IPS-NIHi11 (cell line): ENCODE measurements around the gene MMP2.

Source experiments
- DNase-seq: peaks from one replicate; pipeline ENCODE4 v3.0.0; 2012; ENCODE audit warnings: mixed read lengths, low spot score

Gene MMP2

DNA sequence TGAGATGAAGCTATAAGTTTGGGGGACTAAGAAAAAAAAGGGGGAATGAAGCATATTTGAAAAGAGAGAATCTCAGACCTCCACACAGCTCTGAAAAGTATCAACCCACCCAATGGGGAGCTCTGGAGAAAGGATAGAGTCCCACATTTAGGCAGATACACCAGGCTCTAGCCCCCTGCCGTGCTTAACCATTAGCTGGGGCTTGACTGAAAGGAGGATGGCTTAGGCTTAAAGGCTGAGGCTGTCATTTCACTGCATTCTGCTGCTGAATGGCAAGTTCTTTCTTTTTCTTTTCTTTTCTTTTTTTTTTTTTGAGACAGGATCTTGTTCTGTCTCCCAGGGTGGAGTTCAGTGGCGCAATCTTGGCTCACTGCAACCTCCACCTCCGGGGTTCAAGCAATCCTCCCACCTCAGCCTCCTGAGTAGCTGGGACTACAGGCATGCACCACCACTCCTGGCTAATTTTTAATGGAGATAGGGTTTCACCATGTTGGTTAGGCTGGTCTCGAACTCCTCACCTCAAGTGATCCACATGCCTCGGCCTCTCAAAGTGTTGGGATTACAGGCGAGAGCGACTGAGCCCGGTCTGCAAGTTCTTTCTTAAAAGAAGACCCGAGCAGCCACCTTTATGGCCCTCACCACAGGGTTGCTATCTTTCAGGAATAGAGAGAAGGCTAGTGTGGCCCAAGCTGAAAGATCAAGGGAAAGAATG is 9.0 kb upstream of the MMP2 start:
- no peak for DNase-seq

DNA sequence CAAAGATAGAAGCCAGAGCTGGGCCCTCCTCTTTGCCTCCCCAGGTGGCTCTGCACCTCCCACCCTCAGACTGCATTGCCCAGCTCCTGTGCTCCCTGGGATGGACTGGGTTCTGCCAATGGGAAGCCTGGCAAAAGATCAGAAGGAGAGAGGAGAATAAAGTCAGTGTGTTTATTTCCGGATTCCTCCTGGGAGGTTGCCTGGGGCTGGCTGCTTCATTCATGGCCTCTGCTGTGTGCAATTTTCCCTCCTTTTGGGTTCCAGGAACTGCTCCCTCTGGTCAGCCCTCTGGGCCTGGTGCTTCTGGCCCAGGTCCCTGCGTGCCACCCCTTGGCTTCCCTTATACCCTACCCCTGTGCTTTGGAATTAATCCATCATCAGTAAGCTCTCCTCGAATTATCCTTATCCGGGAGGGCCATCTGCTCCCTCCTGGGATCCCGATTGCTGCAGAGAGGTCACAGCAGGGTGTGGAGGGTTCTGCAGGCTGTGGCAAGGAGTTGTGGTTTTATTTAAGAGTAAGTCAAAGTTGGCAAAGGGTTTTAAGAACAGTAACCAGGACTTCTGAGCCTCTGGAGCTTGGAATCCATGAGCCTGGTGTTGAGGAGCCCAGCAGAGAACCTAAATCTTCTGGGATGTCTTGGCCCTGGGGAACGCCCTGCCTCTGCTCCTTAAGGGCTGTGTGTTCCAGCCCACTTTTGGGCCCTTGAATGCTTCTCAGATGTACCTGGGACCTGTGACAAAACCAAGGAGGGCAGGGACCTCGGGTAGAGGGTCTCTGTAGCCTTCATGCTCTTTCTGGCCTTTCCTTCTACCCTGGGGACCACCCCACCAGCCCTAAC is 8.2 kb upstream of the MMP2 start:
- DNase-seq, result no peak

DNA sequence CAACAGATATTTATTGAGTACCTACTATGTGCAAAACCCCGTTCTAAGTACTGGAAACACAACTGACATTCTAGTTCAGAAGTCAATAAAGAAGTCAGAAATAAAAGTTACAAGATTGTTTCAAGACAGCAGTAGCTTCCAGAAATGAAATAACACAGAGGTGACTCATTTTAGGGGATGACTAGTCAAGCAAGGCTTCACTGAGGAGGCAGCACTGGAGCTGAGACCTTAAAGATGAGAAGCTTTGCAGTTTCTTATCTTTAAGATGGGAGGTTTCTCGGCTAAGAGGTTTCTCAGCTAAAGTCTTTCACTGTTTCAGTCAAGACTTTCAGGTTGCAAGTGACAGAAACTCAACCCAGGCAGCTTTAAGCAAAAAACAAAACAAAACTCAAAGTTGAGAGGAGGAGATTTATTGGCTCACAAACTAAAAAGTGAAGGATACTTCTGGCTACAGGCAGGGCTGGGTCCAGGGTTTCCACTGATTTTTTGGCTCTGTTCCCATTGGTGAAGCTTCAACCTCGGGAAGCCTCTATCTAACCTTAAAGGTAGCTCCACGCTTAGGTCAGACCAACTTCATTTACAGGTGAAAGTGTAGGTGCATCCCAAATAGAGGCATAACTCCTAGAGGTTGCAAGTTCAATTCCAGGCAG is 7.4 kb upstream of the MMP2 start:
- DNase-seq, result no peak

DNA sequence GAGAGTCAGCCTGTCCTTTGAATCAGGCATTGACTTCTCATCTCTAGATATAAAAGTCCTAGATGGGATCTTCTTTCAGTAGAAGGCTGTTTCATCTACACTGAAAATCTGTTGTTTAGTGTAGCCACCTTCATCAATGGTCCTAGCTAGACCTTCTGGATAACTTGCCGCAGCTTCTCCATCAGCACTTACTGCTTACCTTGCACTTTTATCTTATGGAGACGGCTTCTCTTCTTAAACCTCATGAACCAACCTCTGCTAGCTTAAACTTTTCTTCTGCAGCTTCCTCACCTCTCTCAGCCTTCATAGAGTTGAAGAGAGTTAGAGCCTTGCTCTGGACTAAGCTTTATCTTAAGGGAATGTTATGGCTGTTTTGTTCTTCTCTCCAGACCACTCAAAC is 5.4 kb upstream of the MMP2 start:
- no peak for DNase-seq

DNA sequence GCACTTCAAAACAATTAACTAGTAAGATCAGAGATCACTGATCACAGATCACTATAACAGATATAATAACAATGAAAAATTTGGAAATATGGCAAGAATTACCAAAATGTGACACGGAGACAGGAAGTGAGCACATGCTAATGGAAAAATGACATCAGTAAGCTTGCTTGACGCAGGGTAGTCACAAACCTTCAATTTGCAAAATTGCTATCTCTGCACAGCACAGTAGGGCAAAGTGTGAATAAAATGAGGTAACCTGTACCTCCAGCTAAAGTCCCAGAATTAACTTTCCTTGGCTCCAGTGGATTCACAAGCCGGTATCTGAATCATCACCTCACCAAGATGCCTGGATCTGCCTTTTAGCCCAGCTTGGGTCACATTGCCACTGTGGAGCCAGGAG is 4.2 kb upstream of the MMP2 start:
- DNase-seq, result no peak

DNA sequence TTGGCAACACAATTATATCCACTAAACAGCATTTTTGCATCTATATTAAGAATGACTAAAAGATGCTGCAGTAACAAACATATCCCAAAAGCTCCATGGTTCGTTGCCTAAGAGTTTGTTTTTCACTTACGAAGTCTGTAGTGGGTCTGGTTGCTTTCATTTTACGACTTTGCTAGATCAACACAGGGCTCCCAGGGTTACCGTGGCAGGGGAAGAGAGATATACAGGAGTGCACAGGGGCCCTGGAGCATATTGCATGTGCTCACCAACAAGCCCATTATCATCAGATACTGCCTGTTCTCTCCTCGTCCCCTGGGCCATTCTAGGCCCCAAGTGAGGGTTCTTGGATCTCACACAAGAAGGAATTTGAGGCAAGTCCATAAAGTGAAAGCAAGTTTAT is 3.1 kb upstream of the MMP2 start:
- DNase-seq, result no peak

DNA sequence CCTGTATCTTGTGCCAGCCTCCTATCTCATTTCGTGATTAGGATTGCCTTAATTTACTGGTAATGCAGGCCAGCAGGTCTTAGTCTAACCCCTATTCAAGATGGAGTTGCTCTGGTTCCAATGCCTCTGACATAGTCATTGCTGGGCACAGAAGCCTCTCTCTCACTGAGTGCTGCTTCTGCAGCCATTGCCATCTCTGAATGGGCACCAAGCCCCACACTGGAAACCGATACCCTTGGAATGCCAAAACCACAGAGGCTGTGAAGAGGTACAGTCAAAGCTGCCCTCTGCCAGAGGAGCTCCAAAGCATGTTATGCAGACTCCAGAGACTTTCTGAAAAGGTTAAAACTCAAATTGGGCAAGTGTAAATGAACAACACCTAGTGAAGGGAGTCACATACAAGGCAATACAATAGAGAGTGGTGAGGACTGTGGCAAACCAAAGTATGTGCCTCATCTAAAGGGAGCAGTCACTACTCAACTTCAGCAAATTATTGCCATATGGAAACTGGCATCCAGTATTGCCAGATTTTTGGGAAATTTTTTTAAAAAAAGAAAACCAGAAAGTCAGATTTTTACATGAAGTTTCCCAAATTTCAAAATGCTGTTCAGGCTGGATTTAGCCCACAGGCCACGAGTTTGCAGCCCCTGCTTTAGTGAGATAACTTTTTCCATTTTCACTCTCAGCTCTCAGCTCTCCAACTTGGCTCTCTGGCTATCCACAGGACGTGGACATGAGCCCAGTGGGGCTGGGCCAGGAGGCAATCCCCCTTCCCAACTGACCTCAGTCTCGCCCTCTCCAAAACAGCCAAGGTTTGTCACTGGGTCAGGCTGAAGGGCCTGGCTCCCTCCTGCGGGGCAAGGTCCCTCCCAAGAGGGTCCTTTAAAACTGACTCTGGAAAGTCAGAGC is 2.1 kb upstream of the MMP2 start:
- no peak for DNase-seq

DNA sequence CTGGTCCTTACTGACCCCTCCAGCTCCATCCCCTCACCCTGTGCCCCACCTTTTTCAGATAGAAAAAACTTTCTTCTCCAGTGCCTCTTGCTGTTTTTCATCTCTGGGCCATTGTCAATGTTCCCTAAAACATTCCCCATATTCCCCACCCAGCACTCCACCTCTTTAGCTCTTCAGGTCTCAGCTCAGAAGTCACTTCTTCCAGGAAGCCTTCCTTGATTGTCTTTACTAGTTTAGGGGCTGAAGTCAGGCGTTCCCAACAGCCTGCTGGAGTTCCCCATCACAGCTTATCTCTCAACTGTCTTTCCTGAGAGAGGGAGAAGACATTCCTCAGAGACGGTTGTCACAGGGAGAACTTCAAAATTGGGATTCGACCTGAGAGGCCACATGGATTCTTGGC is 1.3 kb upstream of the MMP2 start:
- no peak for DNase-seq

DNA sequence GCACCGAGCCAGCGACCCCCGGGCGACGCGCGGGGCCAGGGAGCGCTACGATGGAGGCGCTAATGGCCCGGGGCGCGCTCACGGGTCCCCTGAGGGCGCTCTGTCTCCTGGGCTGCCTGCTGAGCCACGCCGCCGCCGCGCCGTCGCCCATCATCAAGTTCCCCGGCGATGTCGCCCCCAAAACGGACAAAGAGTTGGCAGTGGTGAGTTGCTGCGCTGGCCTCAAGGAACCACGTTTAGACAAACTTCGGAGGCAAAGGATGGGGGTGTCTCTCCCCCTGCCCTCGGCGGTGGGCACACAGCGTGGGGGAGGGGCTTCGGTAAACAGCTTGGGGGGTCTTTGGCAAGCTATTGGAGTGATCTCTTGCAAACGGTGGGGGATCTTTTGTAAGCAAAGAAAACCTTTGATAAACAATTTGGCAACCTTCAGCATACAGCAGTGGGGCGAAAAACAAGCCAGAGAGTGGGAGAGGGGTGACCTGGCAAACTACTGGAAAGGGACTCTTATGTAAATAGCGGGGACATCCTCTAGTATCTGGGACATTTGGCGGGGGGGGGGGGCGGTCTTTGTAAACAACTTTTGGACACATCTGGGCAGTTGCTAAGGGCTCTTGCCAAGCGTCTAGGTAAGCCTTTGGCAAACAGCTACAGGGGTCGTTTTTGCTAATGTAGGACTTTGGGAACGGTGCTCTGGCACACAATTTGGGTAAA is 587 bp downstream of the MMP2 start:
- DNase-seq, result peak; percentile 50

DNA sequence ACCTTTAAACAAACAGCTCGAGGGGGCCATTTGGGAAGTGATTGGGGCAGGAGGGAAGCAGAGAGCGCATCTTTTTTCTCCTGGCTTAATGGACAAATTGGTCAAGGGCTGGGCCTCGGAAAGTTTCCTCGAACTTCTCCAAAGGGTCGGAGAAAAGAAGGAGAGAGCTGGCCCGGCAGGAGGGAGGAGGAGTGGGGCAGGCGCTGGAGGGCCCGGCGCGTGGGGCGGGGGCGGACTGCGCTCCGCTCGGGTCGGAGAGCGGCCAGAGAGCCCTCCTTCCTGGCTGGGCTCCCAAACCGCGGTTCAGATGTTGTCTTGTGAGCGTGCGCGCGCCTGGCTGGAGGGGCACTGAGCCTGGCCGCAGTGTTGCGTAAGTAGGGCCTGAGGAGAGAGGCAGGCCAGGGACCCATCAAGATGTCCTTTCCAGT is 1.2 kb downstream of the MMP2 start:
- DNase-seq, result peak; percentile 69

DNA sequence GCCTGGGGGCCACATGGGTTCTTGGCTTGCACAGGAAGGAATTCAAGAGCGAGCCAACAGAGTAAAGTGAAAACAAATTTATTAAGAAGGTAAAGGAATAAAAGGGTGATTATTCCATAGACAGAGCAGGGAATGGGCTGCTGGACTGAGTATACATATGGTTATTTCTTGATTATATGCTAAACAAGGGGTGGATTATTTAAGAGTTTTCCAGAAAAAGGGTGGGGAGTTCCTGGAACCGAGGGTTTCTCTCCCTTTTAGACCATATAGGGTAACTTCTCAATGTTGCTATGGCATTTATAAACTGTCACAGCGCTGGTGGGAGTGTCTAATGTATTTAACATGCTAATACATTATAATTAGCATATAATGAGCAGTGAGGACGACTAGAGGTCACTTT is 2.0 kb downstream of the MMP2 start:
- no peak for DNase-seq

DNA sequence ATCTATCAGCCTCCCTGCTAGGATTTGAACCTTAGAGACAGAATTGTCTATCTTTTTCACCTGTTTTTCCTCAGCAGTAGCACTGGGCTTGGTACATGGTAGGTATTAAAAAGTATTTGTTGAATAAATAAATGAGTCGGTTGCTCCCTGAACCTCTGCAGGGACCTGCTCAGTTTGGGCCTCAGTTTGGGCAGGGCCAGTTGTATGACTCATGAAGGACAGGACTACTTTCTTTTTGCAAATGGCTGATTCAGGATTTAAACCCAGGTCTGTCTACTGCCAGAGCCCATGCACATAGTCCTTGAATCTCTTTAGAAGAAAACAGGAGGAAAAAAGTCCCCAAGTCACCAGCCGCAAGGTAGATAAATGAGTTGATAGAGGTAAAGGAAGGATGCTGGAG is 3.1 kb downstream of the MMP2 start:
- no peak for DNase-seq

DNA sequence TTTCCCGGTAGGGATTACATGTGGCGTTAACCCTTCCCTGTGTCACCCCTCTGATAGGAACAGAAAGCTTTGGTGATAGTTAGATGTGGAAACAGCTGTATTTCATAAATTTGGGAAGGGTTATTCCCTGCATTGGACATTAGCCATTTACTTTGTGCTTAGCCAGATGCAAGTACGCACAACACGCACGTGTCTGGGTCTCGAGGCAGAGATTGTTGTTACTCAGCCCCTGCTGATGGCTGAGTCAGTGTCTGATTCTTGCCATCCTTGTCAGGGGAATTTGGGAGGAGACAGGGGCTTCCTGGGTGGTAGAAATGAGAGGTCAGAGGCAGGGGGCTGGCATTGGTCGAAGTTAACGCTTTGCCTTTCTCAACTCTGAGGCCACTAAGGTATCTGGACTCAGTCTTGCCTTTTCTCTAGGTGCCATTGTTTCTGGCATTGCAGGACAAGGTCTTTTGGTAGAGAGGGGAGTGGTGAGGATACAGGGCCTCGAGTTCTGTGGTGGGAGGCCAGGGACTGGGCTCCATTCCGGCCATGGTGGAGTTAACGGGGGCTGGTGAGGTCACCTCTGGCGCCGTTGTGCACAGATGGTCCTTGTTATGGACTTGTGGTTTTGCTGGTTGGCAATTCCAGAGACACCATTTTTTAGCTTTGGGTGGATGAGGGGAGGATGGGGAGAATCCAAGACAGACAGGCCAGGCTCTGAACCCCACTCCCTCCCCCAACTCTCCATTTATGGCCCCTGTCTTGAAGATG is 8.2 kb downstream of the MMP2 start:
- no peak for DNase-seq

DNA sequence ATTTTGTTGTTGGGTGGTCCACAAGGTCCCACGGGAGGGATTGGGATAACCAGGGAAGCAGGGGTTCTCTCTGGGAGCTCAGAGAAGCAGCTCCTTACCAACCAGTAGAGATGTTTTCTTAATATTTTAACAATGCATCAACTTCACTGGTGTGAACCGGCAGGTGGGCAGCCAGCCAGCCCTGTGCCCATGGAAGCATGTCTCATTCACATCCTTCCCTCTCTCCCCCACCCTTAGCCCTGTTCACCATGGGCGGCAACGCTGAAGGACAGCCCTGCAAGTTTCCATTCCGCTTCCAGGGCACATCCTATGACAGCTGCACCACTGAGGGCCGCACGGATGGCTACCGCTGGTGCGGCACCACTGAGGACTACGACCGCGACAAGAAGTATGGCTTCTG is 9.3 kb downstream of the MMP2 start:
- no peak for DNase-seq

DNA sequence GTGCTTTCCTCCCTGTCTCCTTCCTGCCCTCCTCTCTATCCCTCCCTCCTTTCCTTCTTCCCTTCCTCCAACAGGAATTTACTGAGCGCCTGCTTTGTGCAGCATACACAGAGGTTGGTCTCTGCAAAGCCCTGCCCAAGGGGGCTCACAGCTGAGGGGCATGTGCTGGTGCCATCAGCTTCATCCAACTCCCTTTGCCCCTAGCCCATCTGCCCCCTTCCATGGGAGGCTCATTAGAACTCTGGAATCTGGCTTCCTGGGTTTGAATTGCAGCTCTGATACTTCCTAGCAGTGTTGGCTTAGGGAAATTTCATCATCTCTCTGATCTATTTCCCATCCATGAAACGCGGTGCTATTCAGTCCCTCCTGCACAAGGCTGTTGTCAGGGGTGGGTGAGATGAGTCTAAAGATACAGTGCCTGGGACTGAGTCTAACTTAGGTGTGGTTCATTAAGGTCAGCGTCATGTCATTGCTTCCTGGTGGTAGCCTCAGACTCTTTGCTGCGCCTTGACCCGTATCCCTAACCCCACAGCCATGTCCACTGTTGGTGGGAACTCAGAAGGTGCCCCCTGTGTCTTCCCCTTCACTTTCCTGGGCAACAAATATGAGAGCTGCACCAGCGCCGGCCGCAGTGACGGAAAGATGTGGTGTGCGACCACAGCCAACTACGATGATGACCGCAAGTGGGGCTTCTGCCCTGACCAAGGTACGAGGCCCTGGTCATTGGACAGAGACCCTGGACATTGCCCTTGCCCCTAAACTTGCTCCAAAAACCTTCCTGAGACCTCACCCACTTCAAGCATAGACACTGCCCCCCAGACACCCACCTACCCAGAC is 10.3 kb downstream of the MMP2 start:
- DNase-seq, result no peak

DNA sequence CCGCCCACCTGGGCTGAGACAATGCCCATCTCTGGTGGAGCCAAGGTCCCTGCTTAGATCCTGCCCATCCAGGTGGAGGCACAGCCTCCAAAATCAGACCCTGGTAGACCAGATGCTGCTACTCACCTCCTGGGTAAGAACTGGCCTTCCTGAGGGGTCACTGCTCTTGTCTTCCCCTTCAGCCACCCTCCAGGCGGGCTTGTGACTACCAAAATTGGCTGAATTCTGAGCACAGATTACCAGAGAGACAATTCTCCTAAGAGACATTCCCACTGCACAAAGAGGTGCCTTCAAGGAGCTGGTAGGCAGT is 10.9 kb downstream of the MMP2 start:
- DNase-seq, result no peak

DNA sequence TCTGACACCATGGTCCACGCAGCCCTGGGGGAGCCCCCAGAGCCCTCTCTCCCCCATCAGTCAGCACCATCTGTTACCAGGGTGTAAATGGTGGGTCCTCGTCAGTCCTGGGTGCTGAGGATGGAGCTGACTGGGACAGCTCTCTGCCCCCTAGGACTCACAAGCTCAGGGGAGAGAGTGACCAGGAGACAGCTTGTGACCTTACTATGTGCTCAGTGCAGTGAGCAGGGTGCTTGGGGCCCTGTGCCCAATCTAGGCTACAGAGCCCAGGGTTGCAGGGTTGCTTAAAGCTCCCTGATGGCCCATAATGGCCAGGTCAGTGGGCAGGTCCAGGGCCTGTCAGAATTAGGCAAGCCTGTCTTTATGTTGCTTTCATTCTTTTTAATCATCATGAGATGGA is 11.3 kb downstream of the MMP2 start:
- no peak for DNase-seq

DNA sequence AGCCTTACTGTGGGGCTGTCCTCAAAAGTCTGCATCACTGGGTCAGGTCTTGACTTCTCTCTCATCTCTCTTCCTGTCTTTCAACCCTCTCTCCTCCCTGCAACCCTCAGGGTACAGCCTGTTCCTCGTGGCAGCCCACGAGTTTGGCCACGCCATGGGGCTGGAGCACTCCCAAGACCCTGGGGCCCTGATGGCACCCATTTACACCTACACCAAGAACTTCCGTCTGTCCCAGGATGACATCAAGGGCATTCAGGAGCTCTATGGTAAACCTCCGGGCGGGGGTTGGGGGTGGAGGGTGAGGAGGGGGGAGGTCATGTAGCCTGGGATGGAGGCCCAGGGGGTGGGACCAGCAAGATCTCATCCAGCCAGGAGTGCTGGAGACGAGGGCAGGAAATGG is 12.7 kb downstream of the MMP2 start:
- no peak for DNase-seq

DNA sequence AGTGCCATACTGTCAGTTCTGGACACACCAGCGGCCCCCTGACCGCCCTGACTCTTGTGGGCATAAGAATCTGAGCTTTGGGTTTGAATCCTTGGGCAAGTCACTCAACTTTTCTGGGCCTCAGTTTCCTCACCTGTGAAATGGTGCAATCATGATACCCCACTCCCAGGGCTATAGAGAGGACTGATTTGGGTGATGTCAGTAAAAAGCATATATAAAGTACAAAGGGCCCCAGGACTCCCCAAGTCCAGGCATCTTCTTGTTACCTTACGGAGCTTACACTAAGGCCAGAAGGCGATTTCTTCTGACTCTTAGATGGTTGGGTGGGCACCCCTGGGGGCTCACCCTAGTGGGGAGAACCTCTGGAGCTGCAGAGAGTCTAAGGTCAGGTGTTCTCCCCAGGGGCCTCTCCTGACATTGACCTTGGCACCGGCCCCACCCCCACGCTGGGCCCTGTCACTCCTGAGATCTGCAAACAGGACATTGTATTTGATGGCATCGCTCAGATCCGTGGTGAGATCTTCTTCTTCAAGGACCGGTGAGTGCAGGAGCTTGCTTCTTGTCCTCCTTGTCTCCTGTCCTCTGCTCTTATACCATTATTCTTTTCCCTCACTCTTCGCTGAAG is 13.9 kb downstream of the MMP2 start:
- DNase-seq, result no peak
